Activated T-helper 1 cell treated with anti-CD3 and anti-CD28 coated beads, Interleukin-2, amount 50 U/mL, for 16 hours (primary cell): ENCODE measurements around the gene PCDHGA3.
"Not testable (repeated sequence)": the region's sequence is repeated elsewhere in the genome, so short reads cannot be mapped to it uniquely, and the experiment has no call there.

ENCODE experiments used
- DNase-seq, 2 donors: peaks; one replicate each; pipeline ENCODE4 v3.0.0-alpha.2; 2020; ENCODE audit warnings: low read depth in 1 of 2, low spot score in 1 of 2

Gene PCDHGA3

DNA sequence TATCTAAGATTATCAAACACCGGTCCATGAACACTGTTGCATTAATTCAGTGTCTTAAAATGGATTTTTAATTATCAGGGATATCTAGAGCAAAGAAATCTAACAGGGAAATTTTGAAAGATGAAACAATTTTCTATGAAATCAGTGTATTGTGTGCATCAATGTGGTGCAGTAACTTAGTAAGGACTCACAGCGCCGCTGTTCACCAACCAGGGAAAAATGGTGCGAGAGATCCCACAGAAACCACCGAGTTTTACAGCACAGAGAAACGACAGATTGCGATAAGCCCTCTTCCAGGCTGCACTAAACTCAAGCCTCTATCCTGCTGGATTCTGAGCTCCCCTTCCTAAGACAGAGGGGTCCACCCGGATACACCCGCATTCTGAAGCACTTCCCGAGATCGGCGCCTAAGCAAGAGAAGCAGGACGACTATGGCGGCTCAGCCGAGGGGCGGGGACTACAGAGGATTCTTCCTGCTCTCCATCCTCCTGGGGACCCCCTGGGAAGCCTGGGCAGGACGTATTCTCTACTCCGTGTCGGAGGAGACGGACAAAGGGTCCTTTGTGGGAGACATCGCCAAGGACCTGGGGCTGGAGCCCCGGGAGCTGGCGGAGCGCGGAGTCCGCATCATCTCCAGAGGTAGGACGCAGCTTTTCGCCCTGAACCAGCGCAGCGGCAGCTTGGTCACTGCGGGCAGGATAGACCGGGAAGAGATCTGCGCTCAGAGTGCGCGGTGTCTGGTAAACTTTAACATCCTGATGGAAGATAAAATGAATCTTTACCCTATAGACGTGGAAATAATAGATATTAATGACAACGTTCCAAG is 39.1 kb downstream of the PCDHGA3 start, which contains the start of gene PCDHGA7:
PCDHGA7 (plus strand) TSS at position 274 of the 826 bp plus-strand sequence; CDS start at position 432, 158 bp downstream.
- no peak for DNase-seq

- DNase-seq, result no peak
Observed at GRCh38 chr5:141383345-141383744, 39.7 kb downstream of the PCDHGA3 start.

DNA sequence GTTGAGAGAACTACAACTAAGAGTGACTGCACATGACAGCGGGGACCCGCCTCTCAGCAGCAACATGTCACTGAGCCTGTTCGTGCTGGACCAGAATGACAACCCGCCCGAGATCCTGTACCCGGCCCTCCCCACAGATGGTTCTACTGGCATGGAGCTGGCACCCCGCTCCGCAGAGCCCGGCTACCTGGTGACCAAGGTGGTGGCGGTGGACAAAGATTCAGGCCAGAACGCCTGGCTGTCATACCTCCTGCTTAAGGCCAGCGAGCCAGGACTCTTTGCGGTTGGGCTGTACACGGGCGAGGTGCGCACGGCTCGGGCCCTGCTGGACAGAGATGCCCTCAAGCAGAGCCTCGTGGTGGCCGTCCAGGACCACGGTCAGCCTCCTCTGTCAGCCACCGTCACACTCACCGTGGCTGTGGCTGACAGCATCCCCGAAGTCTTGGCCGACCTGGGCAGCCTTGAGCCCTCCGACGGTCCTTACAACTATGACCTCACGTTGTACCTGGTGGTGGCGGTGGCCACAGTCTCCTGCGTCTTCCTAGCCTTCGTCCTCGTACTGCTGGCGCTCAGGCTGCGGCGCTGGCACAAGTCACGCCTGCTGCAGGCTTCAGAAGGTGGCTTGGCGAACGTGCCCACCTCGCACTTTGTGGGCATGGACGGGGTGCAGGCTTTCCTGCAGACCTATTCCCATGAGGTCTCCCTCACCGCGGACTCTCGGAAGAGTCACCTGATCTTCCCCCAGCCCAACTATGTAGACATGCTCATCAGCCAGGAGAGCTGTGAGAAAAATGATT is 41.0 kb downstream of the PCDHGA3 start:
- DNase-seq, result no peak

GRCh38 chr5:141387557-141388311 is 44.1 kb downstream of the PCDHGA3 start, which contains the start of gene PCDHGB4:
Gene PCDHGB4 (plus strand): TSS chr5:141387698. CDS start chr5:141387885, 187 bp downstream.
- DNase-seq, result not testable (repeated sequence)

GRCh38 chr5:141388661-141389060 is 45.0 kb downstream of the PCDHGA3 start:
- DNase-seq, result no peak

DNA sequence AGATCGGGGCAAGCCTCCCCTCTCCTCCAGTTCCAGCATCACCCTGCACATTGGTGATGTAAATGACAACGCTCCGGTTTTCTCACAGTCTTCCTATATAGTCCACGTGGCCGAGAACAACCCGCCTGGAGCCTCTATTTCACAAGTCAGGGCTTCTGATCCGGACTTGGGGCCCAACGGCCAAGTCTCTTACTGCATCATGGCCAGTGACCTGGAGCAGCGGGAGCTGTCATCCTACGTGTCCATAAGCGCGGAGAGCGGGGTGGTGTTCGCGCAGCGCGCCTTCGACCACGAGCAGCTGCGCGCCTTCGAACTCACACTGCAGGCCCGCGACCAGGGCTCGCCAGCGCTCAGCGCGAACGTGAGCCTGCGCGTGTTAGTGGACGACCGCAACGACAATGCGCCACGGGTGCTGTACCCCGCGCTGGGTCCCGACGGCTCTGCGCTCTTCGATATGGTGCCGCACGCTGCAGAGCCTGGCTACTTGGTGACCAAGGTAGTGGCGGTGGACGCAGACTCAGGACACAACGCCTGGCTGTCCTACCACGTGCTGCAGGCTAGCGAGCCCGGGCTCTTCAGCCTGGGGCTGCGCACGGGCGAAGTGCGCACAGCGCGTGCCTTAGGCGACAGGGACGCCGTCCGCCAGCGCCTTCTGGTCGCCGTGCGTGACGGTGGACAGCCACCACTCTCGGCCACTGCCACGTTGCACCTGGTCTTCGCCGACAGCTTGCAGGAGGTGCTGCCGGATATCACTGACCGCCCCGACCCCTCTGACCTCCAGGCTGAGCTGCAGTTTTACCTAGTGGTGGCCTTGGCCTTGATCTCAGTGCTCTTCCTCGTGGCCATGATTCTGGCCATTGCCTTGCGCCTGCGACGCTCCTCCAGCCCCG is 45.8 kb downstream of the PCDHGA3 start:
- DNase-seq, result no peak

DNA sequence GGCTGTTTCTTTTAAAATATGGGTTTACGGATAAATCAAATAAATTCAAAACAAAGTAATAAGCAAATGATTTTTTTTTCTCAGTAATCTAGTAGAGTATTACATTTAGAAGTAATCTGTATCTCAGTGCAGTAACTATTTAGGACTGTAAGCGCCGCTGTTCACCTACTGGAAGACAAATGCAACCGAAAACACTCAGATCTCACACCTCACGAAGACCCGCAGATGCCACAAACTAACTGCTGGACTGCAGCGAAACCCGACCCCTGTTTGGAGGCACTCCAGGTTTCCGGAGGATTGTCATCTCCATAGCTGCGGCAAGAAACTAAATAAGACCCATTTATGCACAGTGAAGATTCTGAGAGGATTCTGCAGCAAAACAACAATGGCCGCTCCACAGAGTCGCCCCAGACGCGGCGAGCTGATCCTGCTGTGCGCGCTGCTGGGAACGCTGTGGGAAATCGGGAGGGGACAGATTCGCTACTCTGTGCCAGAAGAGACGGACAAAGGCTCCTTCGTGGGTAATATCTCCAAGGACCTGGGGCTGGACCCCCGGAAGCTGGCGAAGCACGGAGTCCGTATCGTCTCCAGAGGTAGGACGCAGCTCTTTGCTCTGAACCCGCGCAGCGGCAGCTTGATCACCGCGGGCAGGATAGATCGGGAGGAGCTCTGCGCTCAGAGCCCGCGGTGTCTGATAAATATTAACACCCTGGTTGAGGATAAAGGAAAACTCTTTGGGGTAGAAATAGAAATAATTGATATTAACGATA is 49.0 kb downstream of the PCDHGA3 start, which contains the start of gene PCDHGA8:
PCDHGA8 (plus strand) TSS at position 205 of the 770 bp plus-strand sequence; CDS start at position 386, 181 bp downstream.
- no peak for DNase-seq

DNA sequence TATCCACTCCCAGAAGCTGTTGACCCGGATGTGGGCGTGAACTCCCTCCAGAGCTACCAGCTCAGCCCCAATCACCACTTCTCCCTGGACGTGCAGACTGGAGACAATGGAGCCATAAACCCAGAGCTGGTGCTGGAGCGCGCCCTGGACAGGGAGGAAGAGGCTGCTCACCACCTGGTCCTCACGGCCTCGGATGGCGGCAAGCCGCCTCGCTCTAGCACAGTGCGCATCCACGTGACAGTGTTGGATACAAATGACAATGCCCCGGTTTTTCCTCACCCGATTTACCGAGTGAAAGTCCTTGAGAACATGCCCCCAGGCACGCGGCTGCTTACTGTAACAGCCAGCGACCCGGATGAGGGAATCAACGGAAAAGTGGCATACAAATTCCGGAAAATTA is 49.6 kb downstream of the PCDHGA3 start:
- no peak for DNase-seq

- not testable (repeated sequence) for DNase-seq
Observed at GRCh38 chr5:141394401-141395187, 51.0 kb downstream of the PCDHGA3 start.
